HEK293 (cell line): ENCODE data around the gene GBP5.

Source experiments
- CTCF ChIA-PET: fragments of 350-600 bp; formaldehyde crosslinking; extraction: SDS; loops from one replicate; lab custom pipeline; 2021; ENCODE audit warnings: antibody characterized with exemption; lab: Yijun Ruan, JAX
- POLR2A ChIA-PET: fragments of 300-600 bp; formaldehyde crosslinking; extraction: SDS; loops from one replicate; lab custom pipeline; 2020; ENCODE audit warnings: antibody characterized with exemption, inconsistent platforms; lab: Yijun Ruan, JAX
- H3K27ac ChIP-seq: fragments of 200-500 bp; sonication (Bioruptor generic); 2 replicates; pipeline ENCODE4 v1.5.1; 2014; ENCODE audit warnings: low read depth, low read length, control low read depth, inconsistent platforms; ENCODE audit errors: extremely low read depth
- H3K36me3 ChIP-seq, 2 experiments: fragments of 200-500 bp in 1 of 2; sonication (Bioruptor generic) in 1 of 2; 1 replicate in 1 of 2; 2 replicates in 1 of 2; pipeline ENCODE4 v1.5.1; 2014 to 2017; ENCODE audit warnings: inconsistent platforms in 2 of 2, low read length in 2 of 2; ENCODE audit not compliant: control insufficient read depth in 2 of 2, insufficient read depth in 1 of 2
- H3K4me1 ChIP-seq: fragments of 200-500 bp; sonication (Bioruptor generic); 2 replicates; pipeline ENCODE4 v1.5.1; 2014; ENCODE audit warnings: mild to moderate bottlenecking, low read length, inconsistent platforms; ENCODE audit not compliant: control insufficient read depth, insufficient read depth
- H3K4me3 ChIP-seq: 2 replicates; pipeline ENCODE4 v1.5.1; 2011; ENCODE audit warnings: low read depth, mild to moderate bottlenecking, control low read depth, low read length, moderate library complexity
- H3K9me3 ChIP-seq: fragments of 200-500 bp; sonication (Bioruptor generic); 2 replicates; pipeline ENCODE4 v1.5.1; 2014; ENCODE audit warnings: low read depth, low read length, inconsistent platforms; ENCODE audit not compliant: control insufficient read depth, insufficient read depth
- GLIS1 ChIP-seq: fragments of 450-650 bp; formaldehyde crosslinking; IDR thresholded peaks from 2 replicates; pipeline ENCODE4 v1.5.1; 2016; ENCODE audit warnings: missing biosample characterization, missing genetic modification characterization
- TCF7L2 ChIP-seq: IDR thresholded peaks from 2 replicates; pipeline ENCODE4 v1.6.1; 2011; ENCODE audit warnings: low read depth, mild to moderate bottlenecking, inconsistent platforms, low read length, moderate library complexity, borderline replicate concordance
- YY2 ChIP-seq: fragments of 450-650 bp; formaldehyde crosslinking; IDR thresholded peaks from 2 replicates; pipeline ENCODE4 v1.5.1; 2016; ENCODE audit warnings: missing biosample characterization, missing genetic modification characterization
- ZBTB1 ChIP-seq: fragments of 450-650 bp; formaldehyde crosslinking; IDR thresholded peaks from 2 replicates; pipeline ENCODE4 v1.5.1; 2016; ENCODE audit warnings: missing biosample characterization, missing genetic modification characterization
- ZBTB17 ChIP-seq: fragments of 450-650 bp; formaldehyde crosslinking; IDR thresholded peaks from 2 replicates; pipeline ENCODE4 v1.5.1; 2016; ENCODE audit warnings: missing biosample characterization, missing genetic modification characterization
- ZBTB49 ChIP-seq: fragments of 450-650 bp; formaldehyde crosslinking; IDR thresholded peaks from 2 replicates; pipeline ENCODE4 v1.5.1; 2016; ENCODE audit warnings: missing biosample characterization, missing genetic modification characterization, low read depth
- ZBTB6 ChIP-seq: fragments of 450-650 bp; formaldehyde crosslinking; IDR thresholded peaks from 2 replicates; pipeline ENCODE4 v1.5.1; 2017; ENCODE audit warnings: missing biosample characterization, missing genetic modification characterization
- ZFHX2 ChIP-seq: fragments of 450-650 bp; formaldehyde crosslinking; conservative IDR thresholded peaks from 2 replicates; pipeline ENCODE4 v1.5.1; 2016; ENCODE audit warnings: missing biosample characterization, missing genetic modification characterization
- ZFP69B ChIP-seq: fragments of 450-650 bp; formaldehyde crosslinking; IDR thresholded peaks from 2 replicates; pipeline ENCODE4 v1.5.1; 2016; ENCODE audit warnings: missing biosample characterization, missing genetic modification characterization
- ZNF10 ChIP-seq: fragments of 450-650 bp; formaldehyde crosslinking; IDR thresholded peaks from 2 replicates; pipeline ENCODE4 v1.5.1; 2017; ENCODE audit warnings: missing biosample characterization, missing genetic modification characterization
- ZNF157 ChIP-seq: fragments of 450-650 bp; formaldehyde crosslinking; IDR thresholded peaks from 2 replicates; pipeline ENCODE4 v1.5.1; 2016; ENCODE audit warnings: missing biosample characterization, missing genetic modification characterization
- ZNF223 ChIP-seq: fragments of 450-650 bp; formaldehyde crosslinking; IDR thresholded peaks from 2 replicates; pipeline ENCODE4 v1.5.1; 2016; ENCODE audit warnings: missing biosample characterization, missing genetic modification characterization
- ZNF23 ChIP-seq: fragments of 450-650 bp; formaldehyde crosslinking; IDR thresholded peaks from 2 replicates; pipeline ENCODE4 v1.5.1; 2016; ENCODE audit warnings: missing biosample characterization, missing genetic modification characterization, borderline replicate concordance
- ZNF248 ChIP-seq: fragments of 450-650 bp; formaldehyde crosslinking; IDR thresholded peaks from 2 replicates; pipeline ENCODE4 v1.5.1; 2017; ENCODE audit warnings: missing biosample characterization, missing genetic modification characterization
- ZNF548 ChIP-seq: fragments of 450-650 bp; formaldehyde crosslinking; IDR thresholded peaks from 2 replicates; pipeline ENCODE4 v1.5.1; 2016; ENCODE audit warnings: missing biosample characterization, missing genetic modification characterization
- ZNF596 ChIP-seq: fragments of 450-650 bp; IDR thresholded peaks from 2 replicates; pipeline ENCODE4 v1.5.0; 2018; ENCODE audit warnings: missing biosample characterization, mild to moderate bottlenecking, missing genetic modification characterization, moderate library complexity
- ZNF704 ChIP-seq: fragments of 450-650 bp; formaldehyde crosslinking; IDR thresholded peaks from 2 replicates; pipeline ENCODE4 v1.5.1; 2016; ENCODE audit warnings: missing biosample characterization, missing genetic modification characterization
- ZNF785 ChIP-seq: fragments of 450-650 bp; formaldehyde crosslinking; IDR thresholded peaks from 2 replicates; pipeline ENCODE4 v1.5.1; 2016; ENCODE audit warnings: missing biosample characterization, missing genetic modification characterization
- ZSCAN18 ChIP-seq: fragments of 450-650 bp; formaldehyde crosslinking; IDR thresholded peaks from 2 replicates; pipeline ENCODE4 v1.5.1; 2016; ENCODE audit warnings: missing biosample characterization, missing genetic modification characterization
- TF ChIP-seq, protein P1 (sequence below): fragments of 450-650 bp; formaldehyde crosslinking; IDR thresholded peaks from 2 replicates; pipeline ENCODE4 v1.5.1; 2016; ENCODE audit warnings: missing biosample characterization, missing genetic modification characterization
- TF ChIP-seq, protein P2 (sequence below): fragments of 450-650 bp; formaldehyde crosslinking; IDR thresholded peaks from 2 replicates; pipeline ENCODE4 v1.5.1; 2016; ENCODE audit warnings: missing biosample characterization, missing genetic modification characterization
- TF ChIP-seq, protein P3 (sequence below): fragments of 450-650 bp; formaldehyde crosslinking; IDR thresholded peaks from 2 replicates; pipeline ENCODE4 v1.5.1; 2016; ENCODE audit warnings: missing biosample characterization, missing genetic modification characterization

Gene GBP5

DNA sequence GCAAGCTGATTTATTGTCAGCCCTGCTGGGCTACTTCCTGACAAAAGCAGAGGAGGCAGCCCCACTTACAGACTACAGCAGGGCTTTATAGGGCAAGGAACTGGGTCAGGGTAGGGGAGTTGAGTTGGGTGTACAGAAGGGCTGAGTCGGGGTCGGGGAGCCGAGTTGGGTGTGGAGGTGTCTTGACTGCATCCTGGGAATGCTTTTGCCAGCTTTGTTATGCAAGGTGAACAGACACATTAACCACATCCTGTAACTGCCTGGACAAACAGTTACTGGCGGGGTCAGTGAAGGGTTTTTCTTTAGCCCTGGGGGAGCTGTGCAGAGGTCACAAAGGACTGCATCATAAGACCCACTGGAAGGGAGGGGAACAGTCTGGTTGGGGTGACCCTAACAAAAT is 39.1 kb upstream of the GBP5 start:
- no peak overlapping the region for H3K27ac ChIP-seq
- ChIA-PET POLR2A (no interaction called here), CTCF (no interaction called here)
- H3K4me3 ChIP-seq = no peak overlapping the region
- no peaks in the 10 kb centered on the region for H3K4me1 ChIP-seq
- TF ChIP-seq ZBTB6 = no peak
- no peak for TF ChIP-seq ZNF704 (tag by site-specific recombination)
- TF ChIP-seq ZFP69B (tag by site-specific recombination) = no peak
- TF ChIP-seq, protein P1, sequence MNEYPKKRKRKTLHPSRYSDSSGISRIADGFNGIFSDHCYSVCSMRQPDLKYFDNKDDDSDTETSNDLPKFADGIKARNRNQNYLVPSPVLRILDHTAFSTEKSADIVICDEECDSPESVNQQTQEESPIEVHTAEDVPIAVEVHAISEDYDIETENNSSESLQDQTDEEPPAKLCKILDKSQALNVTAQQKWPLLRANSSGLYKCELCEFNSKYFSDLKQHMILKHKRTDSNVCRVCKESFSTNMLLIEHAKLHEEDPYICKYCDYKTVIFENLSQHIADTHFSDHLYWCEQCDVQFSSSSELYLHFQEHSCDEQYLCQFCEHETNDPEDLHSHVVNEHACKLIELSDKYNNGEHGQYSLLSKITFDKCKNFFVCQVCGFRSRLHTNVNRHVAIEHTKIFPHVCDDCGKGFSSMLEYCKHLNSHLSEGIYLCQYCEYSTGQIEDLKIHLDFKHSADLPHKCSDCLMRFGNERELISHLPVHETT (tag by site-specific recombination) = no peak
- no peak for TF ChIP-seq ZFHX2 (tag by site-specific recombination)
- TF ChIP-seq, protein P2, sequence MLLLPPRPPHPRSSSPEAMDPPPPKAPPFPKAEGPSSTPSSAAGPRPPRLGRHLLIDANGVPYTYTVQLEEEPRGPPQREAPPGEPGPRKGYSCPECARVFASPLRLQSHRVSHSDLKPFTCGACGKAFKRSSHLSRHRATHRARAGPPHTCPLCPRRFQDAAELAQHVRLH (tag by site-specific recombination) = no peak
- no peak for TF ChIP-seq ZBTB1
- no peak for TF ChIP-seq ZBTB17 (tag by site-specific recombination)
- TF ChIP-seq ZNF248 (tag by site-specific recombination) = no peak
- H3K36me3 ChIP-seq = no peaks in the 10 kb centered on the region
- H3K9me3 ChIP-seq = no peaks in the 10 kb centered on the region

GRCh38 chr1:89310976-89311375 is 38.3 kb upstream of the GBP5 start:
- H3K4me3 ChIP-seq = no peak overlapping the region
- H3K27ac ChIP-seq = no peak overlapping the region
- no peaks in the 10 kb centered on the region for H3K4me1 ChIP-seq
- H3K36me3 ChIP-seq = no peaks in the 10 kb centered on the region
- CTCF ChIA-PET = no interaction called here
- H3K9me3 ChIP-seq = no peaks in the 10 kb centered on the region
- no peak for TF ChIP-seq GLIS1 (tag by site-specific recombination)
- TF ChIP-seq ZNF596 (tag by site-specific recombination) = no peak
- TF ChIP-seq ZSCAN18 = no peak
- TF ChIP-seq ZNF548 (tag by site-specific recombination) = no peak
- POLR2A ChIA-PET = no interaction called here

DNA sequence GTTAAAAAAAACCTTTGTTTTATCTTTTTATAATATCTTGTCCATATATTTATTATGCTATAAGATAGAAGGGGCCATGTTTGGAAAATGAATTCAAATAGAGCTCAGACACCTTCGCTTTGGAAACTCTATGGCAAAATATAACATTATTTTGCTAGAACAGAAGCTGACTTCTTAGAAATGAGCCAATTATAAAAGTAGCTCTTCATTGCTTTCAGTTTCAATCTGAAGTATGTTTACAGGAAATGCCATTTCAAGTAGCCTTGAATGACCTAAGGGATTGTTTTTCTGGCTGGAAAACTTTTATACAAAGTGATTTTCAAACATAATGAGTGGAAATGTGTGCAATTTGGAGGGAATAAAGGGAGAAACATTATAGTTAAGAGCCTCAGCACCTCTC is 37.8 kb upstream of the GBP5 start:
- H3K27ac ChIP-seq = no peak overlapping the region
- no peaks in the 10 kb centered on the region for H3K4me1 ChIP-seq
- POLR2A ChIA-PET = no interaction called here
- no peaks in the 10 kb centered on the region for H3K36me3 ChIP-seq
- H3K4me3 ChIP-seq = no peak overlapping the region
- CTCF ChIA-PET = interaction anchor here (0.5 kb wide), 1 partner anchor 46 kb away, joined by 3 read pairs; no protein-coding TSS in a partner anchor
- no peaks in the 10 kb centered on the region for H3K9me3 ChIP-seq
- TF ChIP-seq ZNF785 (tag by site-specific recombination) = no peak
- TF ChIP-seq GLIS1 (tag by site-specific recombination) = no peak
- TF ChIP-seq ZNF10 (tag by site-specific recombination) = no peak
- TF ChIP-seq ZNF157 (tag by site-specific recombination) = no peak
- no peak for TF ChIP-seq ZNF23 (tag by site-specific recombination)
- TF ChIP-seq ZNF223 (tag by site-specific recombination) = no peak
- TF ChIP-seq, protein P3, sequence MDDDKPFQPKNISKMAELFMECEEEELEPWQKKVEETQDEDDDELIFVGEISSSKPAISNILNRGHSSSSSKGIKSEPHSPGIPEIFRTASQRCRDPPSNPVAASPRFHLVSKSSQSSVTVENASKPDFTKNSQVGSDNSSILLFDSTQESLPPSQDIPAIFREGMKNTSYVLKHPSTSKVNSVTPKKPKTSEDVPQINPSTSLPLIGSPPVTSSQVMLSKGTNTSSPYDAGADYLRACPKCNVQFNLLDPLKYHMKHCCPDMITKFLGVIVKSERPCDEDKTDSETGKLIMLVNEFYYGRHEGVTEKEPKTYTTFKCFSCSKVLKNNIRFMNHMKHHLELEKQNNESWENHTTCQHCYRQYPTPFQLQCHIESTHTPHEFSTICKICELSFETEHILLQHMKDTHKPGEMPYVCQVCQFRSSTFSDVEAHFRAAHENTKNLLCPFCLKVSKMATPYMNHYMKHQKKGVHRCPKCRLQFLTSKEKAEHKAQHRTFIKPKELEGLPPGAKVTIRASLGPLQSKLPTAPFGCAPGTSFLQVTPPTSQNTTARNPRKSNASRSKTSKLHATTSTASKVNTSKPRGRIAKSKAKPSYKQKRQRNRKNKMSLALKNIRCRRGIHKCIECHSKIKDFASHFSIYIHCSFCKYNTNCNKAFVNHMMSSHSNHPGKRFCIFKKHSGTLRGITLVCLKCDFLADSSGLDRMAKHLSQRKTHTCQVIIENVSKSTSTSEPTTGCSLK = no peak
- TF ChIP-seq TCF7L2 = no peak
- TF ChIP-seq YY2 (tag by site-specific recombination) = no peak
- no peak for TF ChIP-seq ZBTB49 (tag by site-specific recombination)
